IPS DF 6.9 (cell line): ENCODE data around the gene TTC21A.
"Not testable (repeated sequence)": the region's sequence is repeated elsewhere in the genome, so short reads cannot be mapped to it uniquely, and the experiment has no call there.

Source experiments
- DNase-seq: peaks from one replicate; pipeline ENCODE4 v3.0.0-alpha.2; 2013; ENCODE audit warnings: low read depth, low spot score
- H3K27ac ChIP-seq: one replicate; pipeline ENCODE4 v1.5.1; 2013; ENCODE audit warnings: low read length, control low read depth
- H3K27me3 ChIP-seq: 2 replicates; pipeline ENCODE4 v1.6.1; 2013; ENCODE audit warnings: mild to moderate bottlenecking, low read length; ENCODE audit not compliant: control insufficient read depth, insufficient read depth
- H3K36me3 ChIP-seq: 2 replicates; pipeline ENCODE4 v1.6.1; 2013; ENCODE audit warnings: low read length; ENCODE audit not compliant: control insufficient read depth, insufficient read depth
- H3K4me1 ChIP-seq: 2 replicates; pipeline ENCODE4 v1.6.1; 2013; ENCODE audit warnings: low read length; ENCODE audit not compliant: control insufficient read depth, insufficient read depth
- H3K4me3 ChIP-seq: 2 replicates; pipeline ENCODE4 v1.5.1; 2013; ENCODE audit warnings: mild to moderate bottlenecking, low read length
- H3K9me3 ChIP-seq: 2 replicates; pipeline ENCODE4 v1.6.1; 2013; ENCODE audit warnings: low read length, inconsistent platforms; ENCODE audit not compliant: control insufficient read depth, insufficient read depth
- WGBS: extraction: QIAGEN DNeasy Blood & Tissue Kit; methylation state at CpG from one replicate; pipeline ENCODE4 v1.1.7; 2013; ENCODE audit warnings: mixed read lengths, missing lambda C conversion rate; ENCODE audit not compliant: insufficient read length, insufficient coverage; 5-methylcytosine and 5-hydroxymethylcytosine counted together

The TTC21A gene

GRCh38 chr3:39168156-39168780 lies 60.8 kb downstream of the TTC21A start:
- no CpG with 5 or more reads among the region's 5 CpGs for WGBS
- Histone ChIP-seq H3K27ac (no peak overlapping the region), H3K9me3 (no peaks in the 10 kb centered on the region), H3K27me3 (no peaks in the 10 kb centered on the region), H3K36me3 (no peaks in the 10 kb centered on the region), H3K4me3 (no peak overlapping the region), H3K4me1 (no peaks in the 10 kb centered on the region)
- no peak for DNase-seq

- no peaks in the 10 kb centered on the region for H3K36me3 ChIP-seq
- H3K27ac ChIP-seq: no peak overlapping the region
- WGBS: no CpG with 5 or more reads among the region's 1 CpG
- DNase-seq: no peak
- no peaks in the 10 kb centered on the region for H3K9me3 ChIP-seq
- H3K4me3 ChIP-seq: no peak overlapping the region
- H3K4me1 ChIP-seq: no peaks in the 10 kb centered on the region
- no peaks in the 10 kb centered on the region for H3K27me3 ChIP-seq
Measured at GRCh38 chr3:39169712-39170111, 62.2 kb downstream of the TTC21A start.

- DNase-seq: no peak
- H3K27me3 ChIP-seq: no peaks in the 10 kb centered on the region
- no peaks in the 10 kb centered on the region for H3K9me3 ChIP-seq
- no peak overlapping the region for H3K4me3 ChIP-seq
- H3K36me3 ChIP-seq: no peaks in the 10 kb centered on the region
- no CpG with 5 or more reads among the region's 4 CpGs for WGBS
- no peak overlapping the region for H3K27ac ChIP-seq
- H3K4me1 ChIP-seq: no peaks in the 10 kb centered on the region
Measured at GRCh38 chr3:39170461-39170860, 63.0 kb downstream of the TTC21A start.

GRCh38 chr3:39170877-39171276 lies 63.4 kb downstream of the TTC21A start:
- H3K27me3 ChIP-seq, H3K9me3 ChIP-seq, H3K27ac ChIP-seq, H3K36me3 ChIP-seq, H3K4me1 ChIP-seq, H3K4me3 ChIP-seq, DNase-seq: not testable (repeated sequence)
- no CpG with 5 or more reads among the region's 6 CpGs for WGBS

- no peak for DNase-seq
- H3K36me3 ChIP-seq: no peaks in the 10 kb centered on the region
- H3K27ac ChIP-seq: no peak overlapping the region
- WGBS: no CpG with 5 or more reads among the region's 2 CpGs
- H3K9me3 ChIP-seq: no peaks in the 10 kb centered on the region
- H3K27me3 ChIP-seq: no peaks in the 10 kb centered on the region
- no peak overlapping the region for H3K4me3 ChIP-seq
- no peaks in the 10 kb centered on the region for H3K4me1 ChIP-seq
Measured at GRCh38 chr3:39171860-39172259, 64.4 kb downstream of the TTC21A start.

GRCh38 chr3:39173318-39174125 lies 66.0 kb downstream of the TTC21A start:
- Histone ChIP-seq H3K36me3 (no peaks in the 10 kb centered on the region), H3K27ac (no peak overlapping the region), H3K4me3 (no peak overlapping the region), H3K4me1 (peaks cover 2% of the 10 kb centered on the region), H3K9me3 (no peaks in the 10 kb centered on the region), H3K27me3 (no peaks in the 10 kb centered on the region)
- WGBS: no CpG with 5 or more reads among the region's 2 CpGs
- DNase-seq: no peak

- no CpG with 5 or more reads among the region's 6 CpGs for WGBS
- Histone ChIP-seq H3K9me3 (no peaks in the 10 kb centered on the region), H3K27me3 (no peaks in the 10 kb centered on the region), H3K36me3 (no peaks in the 10 kb centered on the region), H3K4me1 (peaks cover 4% of the 10 kb centered on the region), H3K27ac (no peak overlapping the region), H3K4me3 (no peak overlapping the region)
- no peak for DNase-seq
Measured at GRCh38 chr3:39176025-39176714, 68.7 kb downstream of the TTC21A start.

GRCh38 chr3:39177708-39178332 lies 70.3 kb downstream of the TTC21A start:
- H3K9me3 ChIP-seq: no peaks in the 10 kb centered on the region
- H3K27ac ChIP-seq: no peak overlapping the region
- H3K27me3 ChIP-seq: no peaks in the 10 kb centered on the region
- no peaks in the 10 kb centered on the region for H3K36me3 ChIP-seq
- peak; percentile 35 for DNase-seq
- WGBS: no CpG with 5 or more reads among the region's 32 CpGs
- H3K4me1 ChIP-seq: peaks cover 6% of the 10 kb centered on the region
- peak overlapping the region; percentile 34; the same call in 1 of the 2 replicates for H3K4me3 ChIP-seq

GRCh38 chr3:39178553-39178952 lies 71.1 kb downstream of the TTC21A start:
- H3K4me3 ChIP-seq: no peak overlapping the region
- H3K4me1 ChIP-seq: peaks cover 6% of the 10 kb centered on the region
- no peaks in the 10 kb centered on the region for H3K36me3 ChIP-seq
- DNase-seq: no peak
- no CpG with 5 or more reads among the region's 4 CpGs for WGBS
- no peaks in the 10 kb centered on the region for H3K9me3 ChIP-seq
- no peak overlapping the region for H3K27ac ChIP-seq
- no peaks in the 10 kb centered on the region for H3K27me3 ChIP-seq

- no peaks in the 10 kb centered on the region for H3K27me3 ChIP-seq
- H3K9me3 ChIP-seq: no peaks in the 10 kb centered on the region
- H3K4me1 ChIP-seq: peaks cover 6% of the 10 kb centered on the region
- WGBS: no CpG with 5 or more reads among the region's 3 CpGs
- no peak for DNase-seq
- peak overlapping the region; percentile 37; the same call in 1 of the 2 replicates for H3K4me3 ChIP-seq
- no peaks in the 10 kb centered on the region for H3K36me3 ChIP-seq
- no peak overlapping the region for H3K27ac ChIP-seq
Measured at GRCh38 chr3:39180183-39180545, 72.7 kb downstream of the TTC21A start.
